C4-2B (cell line): ENCODE data around the gene FSTL4.

ENCODE experiments used
- ZFX ChIP-seq: fragments of 450-650 bp; IDR thresholded peaks from 2 replicates; pipeline ENCODE4 v1.6.1; 2017
- TF ChIP-seq, protein P1 (sequence below): fragments of 450-650 bp; conservative IDR thresholded peaks from 2 replicates; pipeline ENCODE4 v1.5.1; 2017; ENCODE audit warnings: mild to moderate bottlenecking

DNA sequence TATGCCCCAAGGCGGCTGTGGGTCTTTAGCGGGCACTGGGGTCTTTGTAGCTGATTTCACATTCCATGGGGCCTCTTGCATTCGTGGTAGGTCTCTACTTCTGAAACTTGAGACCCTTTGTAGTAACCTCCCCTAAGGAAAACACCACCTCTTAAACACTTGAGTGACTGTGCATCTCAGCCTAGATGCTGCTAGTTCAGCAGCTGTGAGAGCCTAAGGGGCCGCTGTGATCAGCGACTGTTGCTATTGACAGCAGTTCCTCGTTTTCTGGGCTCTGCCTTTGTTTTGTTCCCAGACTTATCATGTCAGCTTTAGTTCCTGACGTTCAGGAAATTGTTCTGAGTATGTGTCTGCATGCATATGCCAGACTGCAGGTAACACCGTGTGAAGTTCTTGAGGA is 389.4 kb downstream of the FSTL4 start:
- TF ChIP-seq, protein P1, sequence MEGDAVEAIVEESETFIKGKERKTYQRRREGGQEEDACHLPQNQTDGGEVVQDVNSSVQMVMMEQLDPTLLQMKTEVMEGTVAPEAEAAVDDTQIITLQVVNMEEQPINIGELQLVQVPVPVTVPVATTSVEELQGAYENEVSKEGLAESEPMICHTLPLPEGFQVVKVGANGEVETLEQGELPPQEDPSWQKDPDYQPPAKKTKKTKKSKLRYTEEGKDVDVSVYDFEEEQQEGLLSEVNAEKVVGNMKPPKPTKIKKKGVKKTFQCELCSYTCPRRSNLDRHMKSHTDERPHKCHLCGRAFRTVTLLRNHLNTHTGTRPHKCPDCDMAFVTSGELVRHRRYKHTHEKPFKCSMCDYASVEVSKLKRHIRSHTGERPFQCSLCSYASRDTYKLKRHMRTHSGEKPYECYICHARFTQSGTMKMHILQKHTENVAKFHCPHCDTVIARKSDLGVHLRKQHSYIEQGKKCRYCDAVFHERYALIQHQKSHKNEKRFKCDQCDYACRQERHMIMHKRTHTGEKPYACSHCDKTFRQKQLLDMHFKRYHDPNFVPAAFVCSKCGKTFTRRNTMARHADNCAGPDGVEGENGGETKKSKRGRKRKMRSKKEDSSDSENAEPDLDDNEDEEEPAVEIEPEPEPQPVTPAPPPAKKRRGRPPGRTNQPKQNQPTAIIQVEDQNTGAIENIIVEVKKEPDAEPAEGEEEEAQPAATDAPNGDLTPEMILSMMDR, result no peak
- TF ChIP-seq ZFX, result no peak
